MCF 10A (cell line): ENCODE results near the gene PARVB. TPM values are rescaled to one million over a fixed set of nuclear protein-coding genes. Genes with fewer than 3 reads are reported as not detected.

Source experiments
- BruUV-seq: library from RNA; stranded (reverse); fragments of 400-500 nt; replicated peaks from 2 replicates; lab custom pipeline; 2021; lab: Mats Ljungman, UMichigan
- CTCF ChIA-PET: fragments of 300-600 bp; sonication (Branson Sonifier 250); formaldehyde crosslinking; extraction: SDS; loops from one replicate; lab custom pipeline; 2021; ENCODE audit warnings: antibody characterized with exemption, inconsistent platforms; lab: Yijun Ruan, JAX
- POLR2A ChIA-PET: fragments of 300-600, 350-650 bp; sonication (Branson Sonifier 250); formaldehyde crosslinking; extraction: SDS; loops from one replicate; lab custom pipeline; 2020; ENCODE audit warnings: antibody characterized with exemption, inconsistent platforms; lab: Yijun Ruan, JAX
- DNase-seq: peaks from one replicate; pipeline ENCODE4 v3.0.0-alpha.2; 2018; ENCODE audit not compliant: unreplicated experiment
- H3K27ac Mint-ChIP-seq: one replicate; pipeline ENCODE4 v1.8.0; 2022; ENCODE audit warnings: mild to moderate bottlenecking, low read depth, mixed read lengths; ENCODE audit not compliant: unreplicated experiment
- H3K27me3 Mint-ChIP-seq: one replicate; pipeline ENCODE4 v1.8.0; 2022; ENCODE audit warnings: mixed read lengths; ENCODE audit not compliant: insufficient read depth, unreplicated experiment
- H3K36me3 Mint-ChIP-seq: one replicate; pipeline ENCODE4 v1.8.0; 2022; ENCODE audit warnings: mild to moderate bottlenecking, moderate library complexity, mixed read lengths; ENCODE audit not compliant: insufficient read depth, unreplicated experiment
- H3K4me1 Mint-ChIP-seq: one replicate; pipeline ENCODE4 v1.8.0; 2022; ENCODE audit warnings: mixed read lengths; ENCODE audit not compliant: insufficient read depth, unreplicated experiment
- H3K4me3 Mint-ChIP-seq: one replicate; pipeline ENCODE4 v1.8.0; 2022; ENCODE audit warnings: mild to moderate bottlenecking, moderate library complexity, mixed read lengths; ENCODE audit not compliant: unreplicated experiment
- H3K9me3 Mint-ChIP-seq: one replicate; pipeline ENCODE4 v1.8.0; 2022; ENCODE audit warnings: mixed read lengths; ENCODE audit not compliant: unreplicated experiment
- intact Hi-C: fragments of 100-400 bp; cut with micrococcal nuclease; formaldehyde crosslinking; loops from 2 replicates; pipeline ENCODE4 v1.14.1; 2022
- total RNA-seq: library from RNA; stranded (reverse); gene quantifications from 2 replicates; pipeline ENCODE4 v1.2.3, GENCODE V29; 2022
- TF ChIP-seq, protein P1 (sequence below): fragments of 200-600 bp; IDR thresholded peaks from one replicate; pipeline ENCODE4 v1.8.0; 2022; ENCODE audit warnings: antibody characterized with exemption, mild to moderate bottlenecking; ENCODE audit not compliant: unreplicated experiment

Gene PARVB
- total RNA-seq, 1 experiment from 2014 or later, result 26.0 TPM

DNA sequence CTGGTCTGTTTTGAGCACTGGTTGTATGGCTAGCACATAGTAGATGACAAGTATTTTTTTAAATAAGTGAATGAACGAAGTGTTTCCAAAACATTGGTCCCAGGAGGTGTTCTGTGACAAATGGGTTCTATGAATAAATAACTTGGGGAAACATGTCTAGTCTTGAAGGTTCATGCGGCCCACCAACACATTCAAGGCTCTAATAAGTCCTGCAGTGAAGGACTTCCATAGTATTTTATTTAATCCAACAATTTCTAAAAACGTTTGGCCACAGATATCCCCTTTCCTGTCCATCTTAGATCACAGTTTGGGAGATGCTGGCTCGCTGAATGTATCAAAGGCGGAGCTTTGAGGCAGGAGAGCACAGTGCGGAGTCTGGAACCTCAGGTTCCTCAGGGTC, 179.1 kb downstream of the PARVB start:
- no peak for DNase-seq
- no peaks in the 10 kb centered on the region for H3K36me3 Mint-ChIP-seq
- no peak overlapping the region for H3K27ac Mint-ChIP-seq
- no peaks in the 10 kb centered on the region for H3K4me1 Mint-ChIP-seq
- CTCF ChIA-PET, result no interaction called here
- intact Hi-C loops, result no loop called here
- no peak overlapping the region for H3K4me3 Mint-ChIP-seq
- BruUV-seq, result no TSS peak
- H3K27me3 Mint-ChIP-seq, result peaks cover 68% of the 10 kb centered on the region
- H3K9me3 Mint-ChIP-seq, result no peaks in the 10 kb centered on the region
- POLR2A ChIA-PET, result interaction anchor here (1.2 kb wide), 1 partner anchor 22 kb away, joined by 3 read pairs; the partner anchor contains the start of gene PARVG
- TF ChIP-seq, protein P1, sequence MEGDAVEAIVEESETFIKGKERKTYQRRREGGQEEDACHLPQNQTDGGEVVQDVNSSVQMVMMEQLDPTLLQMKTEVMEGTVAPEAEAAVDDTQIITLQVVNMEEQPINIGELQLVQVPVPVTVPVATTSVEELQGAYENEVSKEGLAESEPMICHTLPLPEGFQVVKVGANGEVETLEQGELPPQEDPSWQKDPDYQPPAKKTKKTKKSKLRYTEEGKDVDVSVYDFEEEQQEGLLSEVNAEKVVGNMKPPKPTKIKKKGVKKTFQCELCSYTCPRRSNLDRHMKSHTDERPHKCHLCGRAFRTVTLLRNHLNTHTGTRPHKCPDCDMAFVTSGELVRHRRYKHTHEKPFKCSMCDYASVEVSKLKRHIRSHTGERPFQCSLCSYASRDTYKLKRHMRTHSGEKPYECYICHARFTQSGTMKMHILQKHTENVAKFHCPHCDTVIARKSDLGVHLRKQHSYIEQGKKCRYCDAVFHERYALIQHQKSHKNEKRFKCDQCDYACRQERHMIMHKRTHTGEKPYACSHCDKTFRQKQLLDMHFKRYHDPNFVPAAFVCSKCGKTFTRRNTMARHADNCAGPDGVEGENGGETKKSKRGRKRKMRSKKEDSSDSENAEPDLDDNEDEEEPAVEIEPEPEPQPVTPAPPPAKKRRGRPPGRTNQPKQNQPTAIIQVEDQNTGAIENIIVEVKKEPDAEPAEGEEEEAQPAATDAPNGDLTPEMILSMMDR, result no peak

DNA sequence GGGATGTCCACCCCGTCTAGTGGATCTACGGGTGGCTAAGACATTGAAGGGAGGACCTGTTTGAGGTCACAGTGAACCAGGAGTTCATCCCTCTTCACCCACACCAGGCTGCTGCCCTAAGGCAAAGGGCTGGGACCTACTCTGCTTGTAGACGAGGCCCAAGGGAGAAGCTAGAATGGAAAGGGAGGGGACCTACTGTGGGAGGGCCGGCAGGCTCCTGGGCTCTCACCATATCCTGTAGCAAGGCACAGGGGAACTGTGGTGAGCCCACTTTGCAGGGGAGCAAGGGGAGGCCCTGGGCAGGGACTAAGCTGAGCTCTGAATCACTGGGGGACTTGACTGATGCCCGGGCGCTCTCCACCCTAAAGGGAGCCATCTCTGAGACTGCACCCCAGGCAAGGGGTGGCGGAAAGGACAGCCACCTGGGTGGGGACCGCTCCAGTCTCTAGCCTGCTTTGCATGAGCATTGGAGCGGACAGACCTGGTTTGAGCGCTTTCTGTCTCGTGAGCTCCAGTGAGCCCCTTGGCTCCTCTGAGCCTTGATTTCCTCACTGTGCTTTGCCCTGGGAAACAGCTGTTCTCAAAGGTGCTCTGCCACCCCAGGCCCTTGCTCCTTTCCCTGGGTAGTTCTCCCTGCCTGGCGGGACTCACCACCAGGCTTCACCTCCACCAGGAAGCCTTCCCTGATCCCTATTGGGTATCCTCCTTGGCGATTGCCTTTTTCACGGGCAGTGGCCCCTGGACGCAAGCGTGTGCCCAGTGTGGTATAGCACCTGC, 180.8 kb downstream of the PARVB start:
- H3K4me1 Mint-ChIP-seq, result no peaks in the 10 kb centered on the region
- TF ChIP-seq, protein P1, result no peak
- intact Hi-C loops, result no loop called here
- no peak overlapping the region for H3K27ac Mint-ChIP-seq
- BruUV-seq, result no TSS peak
- peaks cover 68% of the 10 kb centered on the region for H3K27me3 Mint-ChIP-seq
- ChIA-PET CTCF (interaction anchor here (0.7 kb wide), 1 partner anchor 420 kb away, joined by 3 read pairs; no protein-coding TSS in a partner anchor), POLR2A (no interaction called here)
- H3K4me3 Mint-ChIP-seq, result no peak overlapping the region
- H3K9me3 Mint-ChIP-seq, result peaks cover 12% of the 10 kb centered on the region
- H3K36me3 Mint-ChIP-seq, result no peaks in the 10 kb centered on the region
- no peak for DNase-seq

DNA sequence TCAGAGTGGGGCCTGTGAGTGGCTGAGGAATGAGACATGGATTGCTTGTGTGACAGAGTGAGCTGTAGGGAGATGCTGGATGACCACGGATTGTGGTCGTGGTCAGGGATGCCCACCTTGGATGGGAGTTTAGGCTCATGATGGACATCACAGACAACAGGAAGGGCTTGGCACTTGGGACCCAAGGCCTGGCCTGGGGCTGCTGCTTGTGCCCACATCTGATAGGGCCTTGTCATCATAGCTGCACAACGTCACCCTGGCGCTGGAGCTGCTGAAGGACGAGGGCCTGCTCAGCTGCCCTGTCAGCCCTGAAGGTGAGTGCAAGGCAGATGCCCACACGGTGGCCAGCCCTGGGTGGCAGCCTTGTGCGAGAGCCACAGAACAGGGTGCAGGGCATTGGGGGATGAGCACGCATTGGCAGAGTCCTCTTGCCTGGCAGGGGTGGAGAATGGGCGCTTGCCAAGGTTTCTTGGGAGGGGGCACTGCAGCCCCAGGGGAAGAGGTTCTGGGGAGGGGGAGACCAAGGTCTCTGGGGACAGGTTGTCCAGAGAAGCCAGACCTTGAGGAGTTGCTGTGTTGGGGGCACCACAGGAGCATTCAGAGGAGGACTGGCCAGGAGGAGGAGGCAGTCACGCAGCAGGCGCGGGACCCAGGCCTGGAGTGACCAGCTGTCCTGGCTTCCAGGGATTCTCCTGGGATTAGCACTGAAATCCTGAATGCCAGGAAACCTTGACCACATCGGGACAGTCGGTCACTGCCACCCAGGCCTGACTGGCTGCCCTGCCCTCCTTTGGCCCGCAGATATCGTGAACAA, 181.6 kb downstream of the PARVB start:
- POLR2A ChIA-PET, result no interaction called here
- H3K27me3 Mint-ChIP-seq, result peaks cover 64% of the 10 kb centered on the region
- no peaks in the 10 kb centered on the region for H3K4me1 Mint-ChIP-seq
- H3K4me3 Mint-ChIP-seq, result no peak overlapping the region
- no peak for DNase-seq
- no peak overlapping the region for H3K27ac Mint-ChIP-seq
- TF ChIP-seq, protein P1, result no peak
- intact Hi-C loops, result no loop called here
- no peaks in the 10 kb centered on the region for H3K36me3 Mint-ChIP-seq
- peaks cover 13% of the 10 kb centered on the region for H3K9me3 Mint-ChIP-seq
- CTCF ChIA-PET, result no interaction called here
- no TSS peak for BruUV-seq

DNA sequence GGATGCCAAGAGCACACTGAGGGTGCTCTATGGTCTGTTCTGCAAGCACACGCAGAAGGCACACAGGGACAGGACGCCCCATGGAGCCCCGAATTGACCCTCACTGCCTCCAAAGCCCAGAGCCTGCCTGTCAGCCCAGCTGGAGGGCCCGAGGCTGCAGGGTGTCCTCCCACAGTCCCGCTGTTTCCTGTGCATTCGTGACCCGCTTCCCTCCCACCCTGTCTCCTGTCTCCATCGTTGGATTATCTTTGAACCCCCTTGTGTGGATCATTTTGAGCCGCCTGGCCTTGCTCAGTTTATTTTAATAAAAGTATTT, 182.2 kb downstream of the PARVB start:
- CTCF ChIA-PET, result no interaction called here
- intact Hi-C loops, result no loop called here
- Mint-ChIP-seq H3K9me3 (peaks cover 13% of the 10 kb centered on the region), H3K4me3 (no peak overlapping the region), H3K36me3 (no peaks in the 10 kb centered on the region), H3K4me1 (peaks cover 5% of the 10 kb centered on the region), H3K27ac (no peak overlapping the region), H3K27me3 (peaks cover 58% of the 10 kb centered on the region)
- TF ChIP-seq, protein P1, result no peak
- no peak for DNase-seq
- POLR2A ChIA-PET, result no interaction called here
- no TSS peak for BruUV-seq
